ENCODE data around the gene SDK2. TPM values are rescaled to one million over a fixed set of nuclear protein-coding genes. Genes with fewer than 3 reads are reported as not detected.

The SDK2 gene
- polyA plus RNA-seq, 2 donors: 0.29 to 0.55 TPM

DNA sequence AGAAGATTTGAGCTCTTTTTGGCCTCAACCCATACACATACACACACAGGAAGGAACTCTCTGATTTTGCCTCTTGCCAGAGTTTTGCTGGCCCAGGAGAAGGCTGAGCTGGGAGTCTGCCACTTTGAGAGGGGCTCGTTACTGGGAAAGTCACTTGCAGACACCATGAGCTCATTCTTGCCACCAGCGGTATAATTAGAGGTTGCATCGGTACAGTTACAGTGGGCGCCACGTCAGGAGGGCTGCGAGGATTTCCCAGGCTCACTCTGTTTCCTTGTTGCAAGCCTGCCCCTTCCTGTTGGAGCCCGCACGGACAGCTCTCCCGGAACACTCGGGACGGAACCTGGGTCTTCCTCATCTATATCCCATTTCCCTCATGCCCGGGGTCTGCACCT is 3.1 kb upstream of the SDK2 start:
- no peaks in the 10 kb centered on the region for H3K27me3 ChIP-seq (ENCODE audit: control insufficient read depth in 1 of 2, insufficient read depth in 2 of 2, low read length in 2 of 2)
- no peaks in the 10 kb centered on the region for H3K36me3 ChIP-seq (ENCODE audit: control insufficient read depth in 2 of 2, insufficient read depth in 2 of 2, low read length in 1 of 2)
- H3K27ac ChIP-seq (ENCODE audit: low read depth in 2 of 2, low read length in 1 of 2): no peak overlapping the region
- no peaks in the 10 kb centered on the region for H3K9me3 ChIP-seq (ENCODE audit: control insufficient read depth in 2 of 2, insufficient read depth in 1 of 2, low read depth in 1 of 2, low read length in 1 of 2)
- H3K4me3 ChIP-seq (ENCODE audit: low read depth in 1 of 2, low read length in 2 of 2): no peak overlapping the region
- WGBS, 2 donors: 70% methylated on average over 12 of the region's 12 CpGs
- H3K4me1 ChIP-seq (ENCODE audit: control insufficient read depth in 2 of 2, insufficient read depth in 2 of 2, low read length in 1 of 2): peaks cover 6% of the 10 kb centered on the region in 2 donors

- Histone ChIP-seq H3K36me3 (ENCODE audit: control insufficient read depth in 2 of 2, insufficient read depth in 2 of 2, low read length in 1 of 2) (no peaks in the 10 kb centered on the region), H3K4me1 (ENCODE audit: control insufficient read depth in 2 of 2, insufficient read depth in 2 of 2, low read length in 1 of 2) (peaks cover 6% of the 10 kb centered on the region in 2 donors), H3K9me3 (ENCODE audit: control insufficient read depth in 2 of 2, insufficient read depth in 1 of 2, low read depth in 1 of 2, low read length in 1 of 2) (no peaks in the 10 kb centered on the region), H3K27ac (ENCODE audit: low read depth in 2 of 2, low read length in 1 of 2) (no peak overlapping the region), H3K27me3 (ENCODE audit: control insufficient read depth in 1 of 2, insufficient read depth in 2 of 2, low read length in 2 of 2) (no peaks in the 10 kb centered on the region), H3K4me3 (ENCODE audit: low read depth in 1 of 2, low read length in 2 of 2) (no peak overlapping the region)
- WGBS, 2 donors: 73 to 74% methylated on average over 19 of the region's 19 CpGs
These were observed 2.4 kb upstream of the SDK2 start for GRCh38 chr17:73646409-73647300.

DNA sequence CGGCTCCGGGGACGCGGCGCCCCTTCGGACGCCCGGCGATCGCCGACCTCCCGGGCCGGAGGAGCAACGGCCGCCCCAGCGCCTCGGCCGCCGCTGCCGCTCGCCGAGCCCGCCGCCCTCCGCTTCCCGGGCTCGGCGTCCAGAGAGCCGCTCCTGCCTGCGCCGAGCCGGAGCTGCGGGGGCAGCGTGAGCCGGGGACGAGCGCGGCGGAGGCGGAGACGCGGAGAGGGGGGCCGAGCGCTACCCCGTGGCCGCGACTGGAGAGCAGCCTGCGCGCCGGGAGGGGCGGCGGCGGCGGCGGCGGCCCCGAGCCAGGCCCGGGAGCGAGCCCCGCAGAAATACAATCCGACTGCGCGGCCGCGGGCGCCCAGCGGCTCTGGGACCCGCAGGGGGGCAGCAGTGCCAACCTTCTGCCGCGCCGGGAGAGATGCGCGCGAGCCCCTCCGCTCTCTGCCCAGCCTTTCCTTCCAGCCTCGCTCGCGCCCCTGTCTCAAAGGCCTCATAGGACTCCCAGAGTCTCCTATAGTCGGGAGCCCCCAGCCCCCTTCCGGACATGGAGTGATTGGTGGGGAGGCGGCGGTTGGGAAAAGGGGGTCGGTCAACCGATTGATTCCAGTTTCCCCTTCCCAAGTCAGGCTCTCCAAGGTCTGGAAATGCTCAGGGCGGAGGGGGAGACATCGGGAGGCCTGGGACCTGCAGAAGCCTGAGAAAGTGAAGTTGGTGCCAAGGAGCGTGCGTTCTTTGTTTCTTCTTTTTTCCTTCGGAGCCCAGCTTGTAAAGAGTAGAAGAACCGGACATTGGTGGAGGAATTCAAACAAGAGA is 1.0 kb upstream of the SDK2 start:
- 3 to 8% methylated on average over 37 to 90 of the region's 90 CpGs for WGBS, 2 donors
- Histone ChIP-seq H3K27ac (ENCODE audit: low read depth in 2 of 2, low read length in 1 of 2) (no peak overlapping the region), H3K27me3 (ENCODE audit: control insufficient read depth in 1 of 2, insufficient read depth in 2 of 2, low read length in 2 of 2) (no peaks in the 10 kb centered on the region), H3K9me3 (ENCODE audit: control insufficient read depth in 2 of 2, insufficient read depth in 1 of 2, low read depth in 1 of 2, low read length in 1 of 2) (no peaks in the 10 kb centered on the region), H3K4me3 (ENCODE audit: low read depth in 1 of 2, low read length in 2 of 2) (peak overlapping the region; percentile 39 to 40), H3K4me1 (ENCODE audit: control insufficient read depth in 2 of 2, insufficient read depth in 2 of 2, low read length in 1 of 2) (peaks cover 6% of the 10 kb centered on the region in 2 donors), H3K36me3 (ENCODE audit: control insufficient read depth in 2 of 2, insufficient read depth in 2 of 2, low read length in 1 of 2) (no peaks in the 10 kb centered on the region)

DNA sequence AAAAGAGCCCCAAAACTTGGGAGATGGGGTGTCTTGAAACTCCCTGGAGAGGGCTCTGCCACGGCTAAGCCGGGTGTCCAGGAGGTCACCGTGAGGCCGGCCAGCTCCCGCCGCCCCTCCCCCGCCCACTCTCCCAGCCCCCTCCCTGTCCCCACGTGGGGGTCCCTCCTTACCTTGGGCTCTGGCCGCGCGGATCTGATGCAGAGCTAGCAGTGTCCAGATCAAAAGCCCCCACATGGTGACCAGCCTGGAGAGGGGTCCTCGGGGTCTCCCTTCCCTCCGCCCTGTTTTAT is 447 bp downstream of the SDK2 start:
- no peak overlapping the region for H3K27ac ChIP-seq (ENCODE audit: low read depth in 2 of 2, low read length in 1 of 2)
- 0% methylated on average over 6 to 13 of the region's 13 CpGs for WGBS, 2 donors

DNA sequence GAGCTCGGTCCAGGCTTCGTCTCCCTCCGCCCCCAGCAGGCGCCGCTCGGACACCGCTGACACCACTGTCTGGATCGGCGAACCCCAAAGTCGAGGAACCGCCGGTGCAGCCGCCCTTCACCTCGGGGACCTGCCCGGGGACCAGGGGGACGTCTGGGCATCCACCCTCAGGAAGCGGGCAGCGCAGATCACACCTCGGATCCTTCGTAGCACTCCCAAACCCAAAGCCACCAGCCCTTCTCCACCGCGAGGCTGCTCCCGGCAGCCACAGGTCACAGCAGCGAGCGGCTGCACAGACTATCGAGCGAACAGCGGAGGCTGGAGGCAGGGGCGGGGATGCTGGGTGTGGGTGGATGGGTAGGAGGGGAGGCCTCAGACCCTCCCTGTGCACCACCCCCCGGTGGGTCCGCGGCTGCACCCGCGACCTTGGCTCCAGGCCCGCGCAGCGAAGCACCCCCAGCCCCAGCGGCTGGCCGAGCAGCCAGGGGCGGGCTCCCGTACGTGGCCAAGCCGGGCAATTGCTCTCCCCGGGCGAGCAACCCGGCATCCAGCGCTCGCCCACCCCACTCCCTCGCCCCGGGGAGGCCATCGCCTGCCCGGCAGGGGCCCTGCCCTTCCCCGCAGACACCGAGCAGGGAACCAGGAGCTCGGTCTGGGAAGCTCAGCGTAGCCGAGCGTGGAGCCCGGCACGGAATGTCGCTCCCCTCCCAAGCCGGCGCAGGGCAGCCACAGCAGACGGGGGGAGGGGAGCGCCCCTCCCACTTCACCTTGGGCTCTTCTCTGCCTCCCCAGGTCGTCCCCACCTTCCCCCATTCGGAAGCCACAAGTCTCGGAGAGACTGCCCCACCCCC is 1.0 kb downstream of the SDK2 start:
- Histone ChIP-seq H3K4me3 (ENCODE audit: low read depth in 1 of 2, low read length in 2 of 2) (peak overlapping the region; percentile 40 to 43), H3K36me3 (ENCODE audit: control insufficient read depth in 2 of 2, insufficient read depth in 2 of 2, low read length in 1 of 2) (no peaks in the 10 kb centered on the region), H3K9me3 (ENCODE audit: control insufficient read depth in 2 of 2, insufficient read depth in 1 of 2, low read depth in 1 of 2, low read length in 1 of 2) (no peaks in the 10 kb centered on the region), H3K4me1 (ENCODE audit: control insufficient read depth in 2 of 2, insufficient read depth in 2 of 2, low read length in 1 of 2) (peaks cover 6% of the 10 kb centered on the region in 2 donors), H3K27ac (ENCODE audit: low read depth in 2 of 2, low read length in 1 of 2) (no peak overlapping the region), H3K27me3 (ENCODE audit: control insufficient read depth in 1 of 2, insufficient read depth in 2 of 2, low read length in 2 of 2) (no peaks in the 10 kb centered on the region)
- WGBS, 2 donors: 1% methylated on average over 55 to 68 of the region's 68 CpGs

More for the DNA sequence above, 447 bp downstream of the SDK2 start:
- Histone ChIP-seq H3K4me1 (ENCODE audit: control insufficient read depth in 2 of 2, insufficient read depth in 2 of 2, low read length in 1 of 2) (peaks cover 6% of the 10 kb centered on the region in 2 donors), H3K36me3 (ENCODE audit: control insufficient read depth in 2 of 2, insufficient read depth in 2 of 2, low read length in 1 of 2) (no peaks in the 10 kb centered on the region), H3K9me3 (ENCODE audit: control insufficient read depth in 2 of 2, insufficient read depth in 1 of 2, low read depth in 1 of 2, low read length in 1 of 2) (no peaks in the 10 kb centered on the region), H3K27me3 (ENCODE audit: control insufficient read depth in 1 of 2, insufficient read depth in 2 of 2, low read length in 2 of 2) (no peaks in the 10 kb centered on the region), H3K4me3 (ENCODE audit: low read depth in 1 of 2, low read length in 2 of 2) (peak overlapping the region; percentile 40 to 43)

- no peaks in the 10 kb centered on the region for H3K27me3 ChIP-seq (ENCODE audit: control insufficient read depth in 1 of 2, insufficient read depth in 2 of 2, low read length in 2 of 2)
- H3K27ac ChIP-seq (ENCODE audit: low read depth in 2 of 2, low read length in 1 of 2): no peak overlapping the region
These were observed 1.6 kb downstream of the SDK2 start for GRCh38 chr17:73642659-73643000.

DNA sequence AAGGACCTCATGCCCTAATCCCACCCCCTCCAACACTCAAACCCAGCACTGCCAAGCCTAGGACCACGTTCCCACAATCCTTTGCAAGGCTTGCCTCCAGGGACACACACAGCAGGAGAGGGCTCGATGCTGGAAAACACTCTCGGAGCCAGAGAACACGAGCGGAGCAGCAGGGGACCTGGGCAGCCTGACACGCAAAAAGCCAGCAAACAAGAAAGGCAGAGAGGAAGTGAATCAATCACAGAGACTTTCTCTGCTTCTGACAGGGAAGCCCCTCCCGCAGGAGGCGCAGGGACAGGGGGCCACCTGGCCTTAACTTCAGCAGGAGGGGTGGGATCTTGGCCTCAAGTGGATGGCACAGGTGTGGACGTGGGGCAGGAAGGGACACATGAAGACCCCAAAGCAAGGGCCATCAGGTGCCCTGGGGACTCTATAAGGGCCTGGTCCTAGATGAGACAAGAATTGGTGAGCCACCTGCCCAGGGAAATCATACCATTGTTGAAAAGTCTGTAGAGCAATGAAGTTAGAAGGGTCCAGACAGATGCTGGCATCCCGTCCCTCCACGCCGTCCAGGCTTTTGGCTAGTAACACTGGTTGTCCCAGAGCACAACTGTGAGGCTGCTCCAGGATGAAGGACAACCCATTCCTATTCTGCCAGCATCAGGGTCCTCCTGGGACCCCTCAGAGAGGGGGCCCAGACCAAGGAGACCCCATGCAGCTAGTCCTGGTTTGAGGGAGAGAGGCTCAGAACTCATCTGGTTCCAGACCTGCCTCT is 2.2 kb downstream of the SDK2 start:
- no peaks in the 10 kb centered on the region for H3K36me3 ChIP-seq (ENCODE audit: control insufficient read depth in 2 of 2, insufficient read depth in 2 of 2, low read length in 1 of 2)
- H3K27ac ChIP-seq (ENCODE audit: low read depth in 2 of 2, low read length in 1 of 2): no peak overlapping the region
- peaks cover 6% of the 10 kb centered on the region in 2 donors for H3K4me1 ChIP-seq (ENCODE audit: control insufficient read depth in 2 of 2, insufficient read depth in 2 of 2, low read length in 1 of 2)
- H3K27me3 ChIP-seq (ENCODE audit: control insufficient read depth in 1 of 2, insufficient read depth in 2 of 2, low read length in 2 of 2): no peaks in the 10 kb centered on the region
- whole genome bisulfite sequencing, 2 donors: 59 to 66% methylated on average over 12 of the region's 12 CpGs
- H3K4me3 ChIP-seq (ENCODE audit: low read depth in 1 of 2, low read length in 2 of 2): no peak overlapping the region
- no peaks in the 10 kb centered on the region for H3K9me3 ChIP-seq (ENCODE audit: control insufficient read depth in 2 of 2, insufficient read depth in 1 of 2, low read depth in 1 of 2, low read length in 1 of 2)

More at GRCh38 chr17:73642659-73643000, 1.6 kb downstream of the SDK2 start:
- Histone ChIP-seq H3K36me3 (ENCODE audit: control insufficient read depth in 2 of 2, insufficient read depth in 2 of 2, low read length in 1 of 2) (no peaks in the 10 kb centered on the region), H3K9me3 (ENCODE audit: control insufficient read depth in 2 of 2, insufficient read depth in 1 of 2, low read depth in 1 of 2, low read length in 1 of 2) (no peaks in the 10 kb centered on the region), H3K4me3 (ENCODE audit: low read depth in 1 of 2, low read length in 2 of 2) (peak overlapping the region in 1 of 2 donors; percentile 40), H3K4me1 (ENCODE audit: control insufficient read depth in 2 of 2, insufficient read depth in 2 of 2, low read length in 1 of 2) (peaks cover 6% of the 10 kb centered on the region in 2 donors)
- 24 to 27% methylated on average over 11 of the region's 11 CpGs for WGBS, 2 donors

DNA sequence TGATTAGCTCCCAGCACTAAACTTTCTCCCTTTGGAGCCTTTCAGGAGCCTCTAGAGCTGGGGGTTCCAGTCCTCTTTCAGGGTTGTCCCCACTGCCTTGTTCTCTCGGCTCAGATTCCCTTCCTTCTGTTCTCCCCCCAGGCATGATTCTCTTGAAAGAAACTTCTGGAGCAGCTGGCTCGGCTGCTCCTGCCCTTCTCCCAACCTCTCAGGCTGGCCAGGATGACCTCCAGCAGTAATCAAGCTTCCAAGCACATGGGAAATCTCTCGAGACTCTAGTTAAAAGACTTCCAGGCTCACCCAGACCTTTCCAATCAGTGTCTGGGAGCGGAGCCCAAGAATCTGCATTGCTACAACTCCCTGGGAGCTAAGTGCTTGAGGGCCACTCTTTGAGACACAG is 3.6 kb downstream of the SDK2 start:
- no peaks in the 10 kb centered on the region for H3K9me3 ChIP-seq (ENCODE audit: control insufficient read depth in 2 of 2, insufficient read depth in 1 of 2, low read depth in 1 of 2, low read length in 1 of 2)
- H3K4me3 ChIP-seq (ENCODE audit: low read depth in 1 of 2, low read length in 2 of 2): no peak overlapping the region
- H3K27ac ChIP-seq (ENCODE audit: low read depth in 2 of 2, low read length in 1 of 2): no peak overlapping the region
- 55 to 66% methylated on average over 4 of the region's 4 CpGs for WGBS, 2 donors
- no peaks in the 10 kb centered on the region for H3K27me3 ChIP-seq (ENCODE audit: control insufficient read depth in 1 of 2, insufficient read depth in 2 of 2, low read length in 2 of 2)
- no peaks in the 10 kb centered on the region for H3K36me3 ChIP-seq (ENCODE audit: control insufficient read depth in 2 of 2, insufficient read depth in 2 of 2, low read length in 1 of 2)
- peaks cover 6% of the 10 kb centered on the region in 2 donors for H3K4me1 ChIP-seq (ENCODE audit: control insufficient read depth in 2 of 2, insufficient read depth in 2 of 2, low read length in 1 of 2)

- H3K4me1 ChIP-seq (ENCODE audit: control insufficient read depth in 2 of 2, insufficient read depth in 2 of 2, low read length in 1 of 2): peaks cover 6% of the 10 kb centered on the region in 2 donors
- H3K27ac ChIP-seq (ENCODE audit: low read depth in 2 of 2, low read length in 1 of 2): no peak overlapping the region
- H3K36me3 ChIP-seq (ENCODE audit: control insufficient read depth in 2 of 2, insufficient read depth in 2 of 2, low read length in 1 of 2): no peaks in the 10 kb centered on the region
- 38 to 52% methylated on average over 12 of the region's 12 CpGs for whole genome bisulfite sequencing, 2 donors
- H3K27me3 ChIP-seq (ENCODE audit: control insufficient read depth in 1 of 2, insufficient read depth in 2 of 2, low read length in 2 of 2): no peaks in the 10 kb centered on the region
- no peaks in the 10 kb centered on the region for H3K9me3 ChIP-seq (ENCODE audit: control insufficient read depth in 2 of 2, insufficient read depth in 1 of 2, low read depth in 1 of 2, low read length in 1 of 2)
- H3K4me3 ChIP-seq (ENCODE audit: low read depth in 1 of 2, low read length in 2 of 2): no peak overlapping the region
These were observed 4.3 kb downstream of the SDK2 start for GRCh38 chr17:73639932-73640331.
